Activated B cell treated with CpG ODN at 0.5 μM for 24 hours (primary cell): ENCODE measurements around the gene BDNF. TPM values are rescaled to one million over a fixed set of nuclear protein-coding genes. Genes with fewer than 3 reads are reported as not detected.
"Not testable (repeated sequence)": the region's sequence is repeated elsewhere in the genome, so short reads cannot be mapped to it uniquely, and the experiment has no call there.

ENCODE experiments used
- ATAC-seq: fragments of 200-7000 bp; cut with Tn5 transposase; one replicate; pipeline ENCODE4 v1.10.0; 2021; ENCODE audit warnings: low read depth, mild to moderate bottlenecking, moderate library complexity
- CTCF ChIA-PET: fragments of 350-600 bp; sonication (Branson Sonifier 250); formaldehyde crosslinking; loops from one replicate; lab custom pipeline; 2021; ENCODE audit warnings: antibody characterized with exemption; lab: Charles Lee
- POLR2A ChIA-PET: fragments of 350-600 bp; sonication (Branson Sonifier 250); formaldehyde crosslinking; loops from one replicate; lab custom pipeline; 2021; ENCODE audit warnings: antibody characterized with exemption; lab: Charles Lee
- DNase-seq: peaks from one replicate; pipeline ENCODE4 v3.0.0; 2022
- H3K27ac Mint-ChIP-seq: one replicate; pipeline ENCODE4 v1.8.0; 2020; ENCODE audit warnings: mixed read lengths
- H3K27me3 Mint-ChIP-seq: one replicate; pipeline ENCODE4 v1.8.0; 2021; ENCODE audit warnings: mixed read lengths
- H3K36me3 Mint-ChIP-seq: one replicate; pipeline ENCODE4 v1.8.0; 2021; ENCODE audit warnings: low read depth, mixed read lengths
- H3K4me1 Mint-ChIP-seq: one replicate; pipeline ENCODE4 v1.8.0; 2021; ENCODE audit warnings: mixed read lengths
- H3K4me3 Mint-ChIP-seq: one replicate; pipeline ENCODE4 v1.8.0; 2020; ENCODE audit warnings: mild to moderate bottlenecking, mixed read lengths
- H3K9me3 Mint-ChIP-seq: one replicate; pipeline ENCODE4 v1.8.0; 2020; ENCODE audit warnings: mixed read lengths
- CTCF ChIP-seq: fragments of 200-600 bp; IDR thresholded peaks from one replicate; pipeline ENCODE4 v1.8.0; 2022; ENCODE audit warnings: antibody characterized with exemption, mild to moderate bottlenecking
- intact Hi-C: fragments of 100-400 bp; cut with micrococcal nuclease; formaldehyde crosslinking; loops from one replicate; pipeline ENCODE4 v1.15.1; 2024
- total RNA-seq: library from RNA; stranded (reverse); gene quantifications from 2 replicates; pipeline ENCODE4 v1.2.3, GENCODE V29; 2022

BDNF gene
- total RNA-seq, result not detected in 2 replicates

GRCh38 chr11:27700351-27701301 lies at the start of gene BDNF:
Gene BDNF, minus strand, starts transcription at chr11:27700455. Its CDS starts 41,891 bp downstream, at chr11:27658564.
- CTCF ChIA-PET, result interaction anchor here (1.7 to 3.4 kb wide), 2 partner anchors 826 to 830 kb away, joined by 3 to 50 read pairs; no protein-coding TSS in a partner anchor
- no peak for DNase-seq
- no peaks in the 10 kb centered on the region for H3K36me3 Mint-ChIP-seq
- TF ChIP-seq CTCF, result no peak
- peak within 1 kb of the TSS; percentile 80 for H3K4me3 Mint-ChIP-seq
- H3K27me3 Mint-ChIP-seq, result peaks cover 51% of the 10 kb centered on the region
- H3K4me1 Mint-ChIP-seq, result peaks cover 27% of the 10 kb centered on the region
- H3K9me3 Mint-ChIP-seq, result no peaks in the 10 kb centered on the region
- POLR2A ChIA-PET, result no interaction called here
- H3K27ac Mint-ChIP-seq, result no peak within 1 kb of the TSS
- intact Hi-C loops, result no loop called here
- no peak for ATAC-seq

- no peaks in the 10 kb centered on the region for H3K27me3 Mint-ChIP-seq
- TF ChIP-seq CTCF, result no peak
- H3K36me3 Mint-ChIP-seq, result no peaks in the 10 kb centered on the region
- no peaks in the 10 kb centered on the region for H3K9me3 Mint-ChIP-seq
- intact Hi-C loops, result no loop called here
- CTCF ChIA-PET, result no interaction called here
- POLR2A ChIA-PET, result no interaction called here
- no peak overlapping the region for H3K27ac Mint-ChIP-seq
- no peak for DNase-seq
- no peak for ATAC-seq
- no peaks in the 10 kb centered on the region for H3K4me1 Mint-ChIP-seq
- no peak overlapping the region for H3K4me3 Mint-ChIP-seq
These were observed 40.2 kb upstream of the BDNF start for GRCh38 chr11:27740362-27741013.

- Mint-ChIP-seq H3K9me3 (no peaks in the 10 kb centered on the region), H3K4me1 (no peaks in the 10 kb centered on the region), H3K27me3 (no peaks in the 10 kb centered on the region), H3K27ac (no peak overlapping the region), H3K4me3 (no peak overlapping the region), H3K36me3 (no peaks in the 10 kb centered on the region)
- TF ChIP-seq CTCF, result no peak
- CTCF ChIA-PET, result no interaction called here
- intact Hi-C loops, result no loop called here
- POLR2A ChIA-PET, result no interaction called here
- DNase-seq (no peak), ATAC-seq (no peak)
These were observed 35.0 kb upstream of the BDNF start for GRCh38 chr11:27735281-27735680.

- H3K27me3 Mint-ChIP-seq, POLR2A ChIA-PET, H3K4me3 Mint-ChIP-seq, H3K4me1 Mint-ChIP-seq, H3K9me3 Mint-ChIP-seq, intact Hi-C loops, H3K36me3 Mint-ChIP-seq, H3K27ac Mint-ChIP-seq, DNase-seq, CTCF ChIA-PET, ATAC-seq: not testable (repeated sequence)
These were observed 31.5 kb upstream of the BDNF start for GRCh38 chr11:27731803-27732202.

- DNase-seq (no peak), ATAC-seq (no peak)
- no peak for TF ChIP-seq CTCF
- POLR2A ChIA-PET, result no interaction called here
- Mint-ChIP-seq H3K4me3 (no peak overlapping the region), H3K27me3 (peaks cover 27% of the 10 kb centered on the region), H3K4me1 (peaks cover 3% of the 10 kb centered on the region), H3K27ac (no peak overlapping the region), H3K9me3 (no peaks in the 10 kb centered on the region), H3K36me3 (no peaks in the 10 kb centered on the region)
- CTCF ChIA-PET, result no interaction called here
- intact Hi-C loops, result no loop called here
These were observed 26.7 kb upstream of the BDNF start for GRCh38 chr11:27726981-27727380.
